Testis (tissue), 2 donors: ENCODE data around the gene FBXL17.

Experiments used
- CTCF ChIP-seq, 3 experiments: fragments of 450-650 bp in 2 of 3; fragments of 200-600 bp in 1 of 3; sonication (generic) in 1 of 3; IDR thresholded peaks; one replicate each; pipeline ENCODE4 v1.5.1; 2016 to 2019; ENCODE audit warnings: antibody characterized with exemption in 3 of 3, mild to moderate bottlenecking in 2 of 3, moderate library complexity in 1 of 3
- POLR2A ChIP-seq: fragments of 450-650 bp; IDR thresholded peaks from one replicate; pipeline ENCODE4 v1.6.1; 2017; ENCODE audit warnings: antibody characterized with exemption, mild to moderate bottlenecking, moderate library complexity

- TF ChIP-seq CTCF (IDR thresholded peaks at IDR 0.05) (no peak), POLR2A (no peak)
Measured at GRCh38 chr5:107835096-107835495, 546.8 kb downstream of the FBXL17 start.
